K562 (cell line): ENCODE results near the gene SYNGR4. TPM values are rescaled to one million over a fixed set of nuclear protein-coding genes. Genes with fewer than 3 reads are reported as not detected.
A peak's percentile ranks its signal among the peaks of the same experiment; 100 is the strongest.

Experiments
- ASH1L ChIP-seq: fragments of 450-650 bp; IDR thresholded peaks from 2 replicates; pipeline ENCODE4 v1.6.1; 2018; ENCODE audit warnings: borderline replicate concordance, mild to moderate bottlenecking, low read depth; ENCODE audit not compliant: partially characterized antibody
- CTCFL ChIP-seq: IDR thresholded peaks from 2 replicates; pipeline ENCODE4 v1.6.1; 2011; ENCODE audit warnings: borderline replicate concordance, low read depth, mild to moderate bottlenecking, moderate library complexity, low read length; ENCODE audit not compliant: insufficient read depth, poor library complexity, severe bottlenecking
- FIP1L1 ChIP-seq: fragments of 200-400 bp; formaldehyde crosslinking; IDR thresholded peaks from 2 replicates; pipeline ENCODE4 v1.6.1; 2018; ENCODE audit warnings: mild to moderate bottlenecking, low read depth, low read length; ENCODE audit not compliant: poor library complexity, severe bottlenecking
- IRF2 ChIP-seq: sonication (generic); formaldehyde crosslinking; IDR thresholded peaks from 2 replicates; pipeline ENCODE4 v1.8.1; 2022; ENCODE audit warnings: mild to moderate bottlenecking, missing genetic modification reagents
- KDM1A ChIP-seq, 2 experiments: fragments of 450-650 bp; IDR thresholded peaks; 2 replicates each; pipeline ENCODE4 v1.6.1; 2016; ENCODE audit warnings: mild to moderate bottlenecking in 2 of 2
- MXI1 ChIP-seq: IDR thresholded peaks from 2 replicates; pipeline ENCODE4 v1.6.1; 2011; ENCODE audit warnings: low read depth, mild to moderate bottlenecking, improper control_type of control experiment, low read length
- NFYB ChIP-seq: IDR thresholded peaks from 2 replicates; pipeline ENCODE4 v1.6.1; 2011; ENCODE audit warnings: mild to moderate bottlenecking, moderate library complexity; ENCODE audit not compliant: insufficient read length; ENCODE audit errors: extremely low read depth
- POLR2G ChIP-seq: fragments of 200-400 bp; formaldehyde crosslinking; IDR thresholded peaks from 2 replicates; pipeline ENCODE4 v1.6.1; 2017; ENCODE audit warnings: low read depth, mild to moderate bottlenecking, antibody characterized with exemption, low read length, moderate library complexity
- PTBP1 ChIP-seq: fragments of 200-400 bp; formaldehyde crosslinking; IDR thresholded peaks from 2 replicates; pipeline ENCODE4 v1.6.1; 2017; ENCODE audit warnings: low read depth, low read length
- TBL1XR1 ChIP-seq, 2 experiments: IDR thresholded peaks; 2 replicates each; pipeline ENCODE4 v1.6.1; 2012; ENCODE audit warnings: improper control_type of control experiment in 2 of 2, low read length in 2 of 2, mild to moderate bottlenecking in 1 of 2
- ZBTB33 ChIP-seq: sonication (generic); formaldehyde crosslinking; IDR thresholded peaks from 2 replicates; pipeline ENCODE4 v1.8.1; 2023; ENCODE audit warnings: mild to moderate bottlenecking, missing genetic modification reagents
- ZFP36 ChIP-seq: fragments of 150-350 bp; IDR thresholded peaks from 2 replicates; pipeline ENCODE4 v1.6.1; 2018; ENCODE audit warnings: low read length, low read depth; ENCODE audit not compliant: partially characterized antibody
- ZKSCAN8 ChIP-seq: fragments of 200-800 bp; sonication (Bioruptor generic); IDR thresholded peaks from 2 replicates; pipeline ENCODE4 v1.6.1; 2016; ENCODE audit warnings: missing genetic modification characterization, missing compliant biosample characterization
- ZNF561 ChIP-seq: fragments of 450-650 bp; formaldehyde crosslinking; conservative IDR thresholded peaks from 2 replicates; pipeline ENCODE4 v1.4.0; 2020; ENCODE audit warnings: mild to moderate bottlenecking, moderate library complexity
- ZSCAN29 ChIP-seq: fragments of 450-650 bp; IDR thresholded peaks from 2 replicates; pipeline ENCODE4 v1.6.1; 2017
- polyA plus RNA-seq, 8 experiments: library from polyadenylated mRNA; depleted of rRNA in 4 of 8; stranded (reverse) in 5 of 8; unstranded in 3 of 8; fragments of >200 nt; fragmentation: Nextera tagmentation in 2 of 8; fragmentation: Illumina TruSeq in 1 of 8; extraction: Ambion mirVana in 2 of 8; extraction: Trizol in 1 of 8; gene quantifications; 2 replicates each; pipeline versions ENCODE4 v1.2.1 to v1.2.3, GENCODE V29; 2011 to 2014; ENCODE audit warnings: inconsistent platforms in 1 of 8, missing spikeins in 1 of 8
- total RNA-seq, 7 experiments: library from RNA; depleted of rRNA in 6 of 7; stranded (reverse); fragments of >200 nt in 6 of 7; fragmentation: Illumina TruSeq in 2 of 7; extraction: Trizol in 2 of 7; gene quantifications; 2 replicates each; pipeline versions ENCODE4 v1.2.1 to v1.2.3, GENCODE V29; 2011 to 2021; ENCODE audit warnings: low replicate concordance in 1 of 7

The SYNGR4 gene
- total and polyA plus RNA-seq, 9 of the 15 experiments (the other 6 are each of a cell fraction or from before 2014, with no cell fraction given) = 0.07 to 0.14 TPM; not detected in 7

DNA sequence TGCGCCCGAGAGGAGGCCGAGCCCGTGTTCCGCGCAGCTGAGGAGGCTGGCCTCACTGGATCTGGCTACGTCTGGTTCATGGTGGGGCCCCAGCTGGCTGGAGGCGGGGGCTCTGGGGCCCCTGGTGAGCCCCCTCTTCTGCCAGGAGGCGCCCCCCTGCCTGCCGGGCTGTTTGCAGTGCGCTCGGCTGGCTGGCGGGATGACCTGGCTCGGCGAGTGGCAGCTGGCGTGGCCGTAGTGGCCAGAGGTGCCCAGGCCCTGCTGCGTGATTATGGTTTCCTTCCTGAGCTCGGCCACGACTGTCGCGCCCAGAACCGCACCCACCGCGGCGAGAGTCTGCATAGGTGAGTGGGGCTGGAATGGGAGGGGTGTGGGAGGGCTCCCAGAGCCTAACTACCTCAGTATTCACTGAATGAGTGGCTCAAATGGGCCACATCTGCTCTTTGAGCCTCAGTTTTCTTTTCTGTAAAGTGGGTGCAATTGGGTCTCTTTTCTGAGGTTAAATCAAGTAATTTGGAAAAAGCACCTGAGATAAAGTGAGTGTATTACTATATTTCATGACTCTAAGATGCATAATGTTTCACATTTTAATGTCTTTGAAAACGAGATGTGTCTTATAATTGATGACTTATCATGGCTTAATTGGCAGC lies 41.0 kb downstream of the SYNGR4 start (continued):
- TF ChIP-seq ZFP36 (no peak), NFYB (no peak), TBL1XR1 (IDR thresholded peaks at IDR 0.05; ENCODE audit: low read length in 2 of 2) (no peak), ZKSCAN8 (CRISPR knock-in tag) (no peak), ZBTB33 (CRISPR knock-in tag) (peak; percentile 79), MXI1 (no peak), PTBP1 (no peak), IRF2 (CRISPR knock-in tag) (0 out of 2 replicates have a peak, but pooled peaks have one; percentile 44), FIP1L1 (peak; percentile 31), ASH1L (no peak), ZSCAN29 (no peak), KDM1A (IDR thresholded peaks at IDR 0.05) (peak; percentile 21 to 62; a peak in 2 of 4 replicates), CTCFL (no peak), POLR2G (peak; percentile 65), ZNF561 (CRISPR knock-in tag) (no peak)
